ENCODE data around the gene RBM19. TPM values are rescaled to one million over a fixed set of nuclear protein-coding genes. Genes with fewer than 3 reads are reported as not detected.

The RBM19 gene
- polyA plus RNA-seq, 2 of the 4 experiments (the other 2 are of a cell fraction): 16.0 to 18.6 TPM

DNA sequence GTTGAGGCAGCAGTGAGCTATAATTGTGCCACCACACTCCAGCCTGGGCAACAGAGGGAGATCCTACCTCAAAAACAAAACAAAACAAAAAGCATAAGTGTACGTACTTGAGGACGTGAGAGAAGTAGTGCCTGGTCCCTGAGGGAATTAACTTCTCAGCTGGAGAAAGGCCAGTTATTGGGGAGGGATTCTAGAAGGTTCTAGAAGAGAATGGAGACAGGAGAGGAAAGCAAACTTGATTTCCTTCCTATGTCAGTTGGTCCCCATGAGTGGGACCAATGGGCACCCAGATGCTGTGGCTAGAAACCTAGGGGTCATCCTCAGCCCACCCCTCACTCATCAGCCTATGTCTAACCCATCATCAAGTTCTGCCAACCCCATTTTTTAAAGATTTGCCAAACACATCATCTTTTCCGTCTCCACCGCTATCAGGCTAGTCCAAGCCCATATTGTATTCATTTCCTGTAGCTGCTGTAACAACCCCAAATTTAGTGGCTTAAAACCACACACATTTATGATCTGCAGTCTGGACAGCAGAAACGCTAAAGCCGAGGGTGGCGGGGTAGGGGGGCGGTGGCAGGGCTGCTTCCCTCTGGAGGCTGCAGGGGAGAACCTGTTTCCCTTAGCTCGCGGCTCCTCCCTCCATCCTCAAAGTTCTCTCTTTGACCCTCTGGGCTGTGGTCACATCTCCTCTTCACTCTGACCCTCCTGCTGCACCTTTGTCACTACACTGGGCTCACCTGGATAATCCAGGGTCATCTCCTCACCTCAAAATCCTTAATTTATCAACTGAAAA, 7.2 kb upstream of the RBM19 start:
- DNase-seq (ENCODE audit: low read depth in 1 of 2, low spot score in 1 of 2): no peak
- no peak overlapping the region for H3K4me3 ChIP-seq
- POLR2A ChIA-PET: no interaction called here
- no peaks in the 10 kb centered on the region for H3K4me1 ChIP-seq
- WGBS (ENCODE audit: missing lambda C conversion rate): 26% methylated on average over 10 of the region's 10 CpGs
- no peak for ATAC-seq
- FAIRE-seq: no peak
- no peak overlapping the region for H3K4me2 ChIP-seq
- no peak overlapping the region for H3K27ac ChIP-seq
- no peaks in the 10 kb centered on the region; the same call in 2 of the 3 replicates for H3K9me3 ChIP-seq
- TF ChIP-seq ZSCAN20 (CRISPR knock-in tag; IDR thresholded peaks at IDR 0.05) (no peak), CBX8 (IDR thresholded peaks at IDR 0.05) (no peak), CEBPB (IDR thresholded peaks at IDR 0.05) (no peak), MYC (IDR thresholded peaks at IDR 0.05; ENCODE audit: borderline replicate concordance, low read length) (no peak), RARB (CRISPR knock-in tag; IDR thresholded peaks at IDR 0.05) (no peak), NFE2L2 (conservative IDR thresholded peaks at IDR 0.05; ENCODE audit: low read length) (no peak), TFCP2L1 (CRISPR knock-in tag; IDR thresholded peaks at IDR 0.05) (no peak), SMC3 (IDR thresholded peaks at IDR 0.05) (no peak), NR3C1 (IDR thresholded peaks at IDR 0.05) (no peak), KDM5A (IDR thresholded peaks at IDR 0.05) (no peak), EHMT2 (IDR thresholded peaks at IDR 0.05; ENCODE audit: low read depth) (no peak), HOXB13 (CRISPR knock-in tag; IDR thresholded peaks at IDR 0.05; ENCODE audit: low read depth) (no peak)
- TF ChIP-seq, protein P1, sequence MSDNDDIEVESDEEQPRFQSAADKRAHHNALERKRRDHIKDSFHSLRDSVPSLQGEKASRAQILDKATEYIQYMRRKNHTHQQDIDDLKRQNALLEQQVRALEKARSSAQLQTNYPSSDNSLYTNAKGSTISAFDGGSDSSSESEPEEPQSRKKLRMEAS (IDR thresholded peaks at IDR 0.05): no peak
- TF ChIP-seq, protein P2, sequence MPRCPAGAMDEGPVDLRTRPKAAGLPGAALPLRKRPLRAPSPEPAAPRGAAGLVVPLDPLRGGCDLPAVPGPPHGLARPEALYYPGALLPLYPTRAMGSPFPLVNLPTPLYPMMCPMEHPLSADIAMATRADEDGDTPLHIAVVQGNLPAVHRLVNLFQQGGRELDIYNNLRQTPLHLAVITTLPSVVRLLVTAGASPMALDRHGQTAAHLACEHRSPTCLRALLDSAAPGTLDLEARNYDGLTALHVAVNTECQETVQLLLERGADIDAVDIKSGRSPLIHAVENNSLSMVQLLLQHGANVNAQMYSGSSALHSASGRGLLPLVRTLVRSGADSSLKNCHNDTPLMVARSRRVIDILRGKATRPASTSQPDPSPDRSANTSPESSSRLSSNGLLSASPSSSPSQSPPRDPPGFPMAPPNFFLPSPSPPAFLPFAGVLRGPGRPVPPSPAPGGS (IDR thresholded peaks at IDR 0.05): no peak
- CTCF ChIA-PET: interaction anchor here (1.0 kb wide), 1 partner anchor 503 kb away, joined by 3 read pairs; no protein-coding TSS in a partner anchor

DNA sequence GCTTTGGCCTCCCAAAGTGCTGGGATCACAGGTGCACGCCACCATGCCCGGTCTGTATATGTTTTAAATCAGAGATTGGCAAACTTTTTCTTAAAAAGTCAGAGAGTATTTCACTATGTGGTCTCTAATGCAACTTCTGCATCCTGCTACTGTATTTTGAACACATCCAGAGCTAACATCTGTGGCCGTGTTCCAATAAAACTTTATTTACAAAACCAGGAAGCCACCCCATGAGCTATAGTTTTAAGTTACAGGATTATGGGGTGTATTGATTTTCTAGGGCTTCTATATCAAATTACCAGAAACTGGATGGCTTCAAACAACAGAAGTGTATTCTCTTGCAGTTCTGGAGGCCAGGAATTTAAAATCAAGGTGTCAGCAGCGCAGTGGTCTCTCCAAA, 5.3 kb upstream of the RBM19 start:
- H3K9me3 ChIP-seq: no peaks in the 10 kb centered on the region; the same call in 2 of the 3 replicates

More for the DNA sequence above, 5.3 kb upstream of the RBM19 start:
- ChIA-PET POLR2A (no interaction called here), CTCF (interaction anchor here (2.1 kb wide), 1 partner anchor 9 kb away, joined by 8 read pairs; no protein-coding TSS in a partner anchor)
- no peak for DNase-seq (ENCODE audit: low read depth in 1 of 2, low spot score in 1 of 2)
- H3K27ac ChIP-seq: no peak overlapping the region
- ATAC-seq: no peak
- no peak overlapping the region for H3K4me3 ChIP-seq
- no peak for TF ChIP-seq GATA3 (IDR thresholded peaks at IDR 0.05; ENCODE audit: borderline replicate concordance)
- no peak for TF ChIP-seq SREBF2 (IDR thresholded peaks at IDR 0.05)
- no peak for TF ChIP-seq TFCP2L1 (CRISPR knock-in tag; IDR thresholded peaks at IDR 0.05)
- TF ChIP-seq, protein P3, sequence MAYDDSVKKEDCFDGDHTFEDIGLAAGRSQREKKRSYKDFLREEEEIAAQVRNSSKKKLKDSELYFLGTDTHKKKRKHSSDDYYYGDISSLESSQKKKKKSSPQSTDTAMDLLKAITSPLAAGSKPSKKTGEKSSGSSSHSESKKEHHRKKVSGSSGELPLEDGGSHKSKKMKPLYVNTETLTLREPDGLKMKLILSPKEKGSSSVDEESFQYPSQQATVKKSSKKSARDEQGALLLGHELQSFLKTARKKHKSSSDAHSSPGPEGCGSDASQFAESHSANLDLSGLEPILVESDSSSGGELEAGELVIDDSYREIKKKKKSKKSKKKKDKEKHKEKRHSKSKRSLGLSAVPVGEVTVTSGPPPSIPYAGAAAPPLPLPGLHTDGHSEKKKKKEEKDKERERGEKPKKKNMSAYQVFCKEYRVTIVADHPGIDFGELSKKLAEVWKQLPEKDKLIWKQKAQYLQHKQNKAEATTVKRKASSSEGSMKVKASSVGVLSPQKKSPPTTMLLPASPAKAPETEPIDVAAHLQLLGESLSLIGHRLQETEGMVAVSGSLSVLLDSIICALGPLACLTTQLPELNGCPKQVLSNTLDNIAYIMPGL (CRISPR knock-in tag; IDR thresholded peaks at IDR 0.05; ENCODE audit: borderline replicate concordance): no peak
- no peak for TF ChIP-seq CBX2 (IDR thresholded peaks at IDR 0.05; ENCODE audit: borderline replicate concordance, low read depth)
- TF ChIP-seq RFX5 (IDR thresholded peaks at IDR 0.05): no peak
- no peak for TF ChIP-seq JUN (IDR thresholded peaks at IDR 0.05)
- no peak for TF ChIP-seq KDM1A (IDR thresholded peaks at IDR 0.05; ENCODE audit: low read depth)
- TF ChIP-seq, protein P4, sequence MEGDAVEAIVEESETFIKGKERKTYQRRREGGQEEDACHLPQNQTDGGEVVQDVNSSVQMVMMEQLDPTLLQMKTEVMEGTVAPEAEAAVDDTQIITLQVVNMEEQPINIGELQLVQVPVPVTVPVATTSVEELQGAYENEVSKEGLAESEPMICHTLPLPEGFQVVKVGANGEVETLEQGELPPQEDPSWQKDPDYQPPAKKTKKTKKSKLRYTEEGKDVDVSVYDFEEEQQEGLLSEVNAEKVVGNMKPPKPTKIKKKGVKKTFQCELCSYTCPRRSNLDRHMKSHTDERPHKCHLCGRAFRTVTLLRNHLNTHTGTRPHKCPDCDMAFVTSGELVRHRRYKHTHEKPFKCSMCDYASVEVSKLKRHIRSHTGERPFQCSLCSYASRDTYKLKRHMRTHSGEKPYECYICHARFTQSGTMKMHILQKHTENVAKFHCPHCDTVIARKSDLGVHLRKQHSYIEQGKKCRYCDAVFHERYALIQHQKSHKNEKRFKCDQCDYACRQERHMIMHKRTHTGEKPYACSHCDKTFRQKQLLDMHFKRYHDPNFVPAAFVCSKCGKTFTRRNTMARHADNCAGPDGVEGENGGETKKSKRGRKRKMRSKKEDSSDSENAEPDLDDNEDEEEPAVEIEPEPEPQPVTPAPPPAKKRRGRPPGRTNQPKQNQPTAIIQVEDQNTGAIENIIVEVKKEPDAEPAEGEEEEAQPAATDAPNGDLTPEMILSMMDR (IDR thresholded peaks at IDR 0.05): no peak
- no peak for TF ChIP-seq EHF (CRISPR knock-in tag; IDR thresholded peaks at IDR 0.05)
- no peak for TF ChIP-seq RARB (CRISPR knock-in tag; IDR thresholded peaks at IDR 0.05)
- TF ChIP-seq FOSL2 (IDR thresholded peaks at IDR 0.05): no peak
- TF ChIP-seq FOSL2 (CRISPR knock-in tag; IDR thresholded peaks at IDR 0.05): no peak
- TF ChIP-seq HOXB5 (CRISPR knock-in tag; IDR thresholded peaks at IDR 0.05): no peak
- no peaks in the 10 kb centered on the region for H3K4me1 ChIP-seq
- H3K4me2 ChIP-seq: no peak overlapping the region
- WGBS (ENCODE audit: missing lambda C conversion rate): 46% methylated on average over 4 of the region's 4 CpGs
- FAIRE-seq: no peak

Data from A549 (cell line).